Chondrocyte (in vitro differentiated cells): ENCODE data around the gene NFKBIE. TPM values are rescaled to one million over a fixed set of nuclear protein-coding genes. Genes with fewer than 3 reads are reported as not detected.
A peak's percentile ranks its signal among the peaks of the same experiment; 100 is the strongest.

ENCODE experiments used
- DNase-seq: peaks from one replicate; pipeline ENCODE4 v3.0.0; 2021; ENCODE audit warnings: mixed read lengths, low spot score
- H3K27ac Mint-ChIP-seq: one replicate; pipeline ENCODE4 v1.8.0; 2021; ENCODE audit warnings: mild to moderate bottlenecking, moderate library complexity, mixed read lengths; ENCODE audit not compliant: unreplicated experiment
- H3K27me3 Mint-ChIP-seq: 2 replicates; pipeline ENCODE4 v1.8.0; 2021; ENCODE audit warnings: low read depth, mixed read lengths
- H3K36me3 Mint-ChIP-seq: 2 replicates; pipeline ENCODE4 v1.8.0; 2021; ENCODE audit warnings: low read depth, mixed read lengths
- H3K4me1 Mint-ChIP-seq: 2 replicates; pipeline ENCODE4 v1.8.0; 2021; ENCODE audit warnings: low read depth, mild to moderate bottlenecking, mixed read lengths
- H3K4me3 Mint-ChIP-seq: one replicate; pipeline ENCODE4 v1.8.0; 2021; ENCODE audit warnings: mild to moderate bottlenecking, moderate library complexity, mixed read lengths; ENCODE audit not compliant: unreplicated experiment
- H3K9me3 Mint-ChIP-seq: 2 replicates; pipeline ENCODE4 v1.8.0; 2021; ENCODE audit warnings: low read depth, mixed read lengths
- CTCF ChIP-seq: fragments of 200-600 bp; sonication (generic); IDR thresholded peaks from 2 replicates; pipeline ENCODE4 v1.5.0; 2021; ENCODE audit warnings: antibody characterized with exemption, mild to moderate bottlenecking, moderate library complexity
- total RNA-seq: library from RNA; stranded (reverse); gene quantifications from 3 replicates; pipeline ENCODE4 v1.2.1, GENCODE V29; 2021

The NFKBIE gene
- total RNA-seq, 1 donor from 2014 or later = 6.2 TPM

- no peaks in the 10 kb centered on the region for H3K9me3 Mint-ChIP-seq
- peaks cover 11% of the 10 kb centered on the region for H3K36me3 Mint-ChIP-seq
These were observed 28.1 kb downstream of the NFKBIE start for GRCh38 chr6:44237021-44237812.

GRCh38 chr6:44235891-44236516, 29.3 kb downstream of the NFKBIE start:
- peaks cover 64% of the 10 kb centered on the region for H3K4me1 Mint-ChIP-seq
- H3K4me3 Mint-ChIP-seq = no peak overlapping the region
- peak overlapping the region; percentile 57 for H3K27ac Mint-ChIP-seq
- no peaks in the 10 kb centered on the region for H3K27me3 Mint-ChIP-seq
- peaks cover 16% of the 10 kb centered on the region for H3K36me3 Mint-ChIP-seq
- no peaks in the 10 kb centered on the region for H3K9me3 Mint-ChIP-seq
- TF ChIP-seq CTCF = no peak
- peak; percentile 36 for DNase-seq

More at GRCh38 chr6:44237021-44237812, 28.1 kb downstream of the NFKBIE start:
- Mint-ChIP-seq H3K4me3 (peak overlapping the region; percentile 80), H3K27ac (peak overlapping the region; percentile 98), H3K27me3 (no peaks in the 10 kb centered on the region), H3K4me1 (peaks cover 62% of the 10 kb centered on the region)
- peak; percentile 98 for DNase-seq
- no peak for TF ChIP-seq CTCF

GRCh38 chr6:44235269-44235668, 30.1 kb downstream of the NFKBIE start:
- DNase-seq = peak; percentile 12
- no peaks in the 10 kb centered on the region for H3K27me3 Mint-ChIP-seq
- H3K9me3 Mint-ChIP-seq = no peaks in the 10 kb centered on the region
- H3K4me1 Mint-ChIP-seq = peaks cover 68% of the 10 kb centered on the region
- peak overlapping the region; percentile 96 for H3K27ac Mint-ChIP-seq
- H3K4me3 Mint-ChIP-seq = no peak overlapping the region
- TF ChIP-seq CTCF = no peak
- peaks cover 20% of the 10 kb centered on the region for H3K36me3 Mint-ChIP-seq

- DNase-seq = peak; percentile 81
- TF ChIP-seq CTCF = peak; percentile 78
- H3K4me3 Mint-ChIP-seq = no peak overlapping the region
- no peaks in the 10 kb centered on the region for H3K9me3 Mint-ChIP-seq
- peaks cover 69% of the 10 kb centered on the region for H3K4me1 Mint-ChIP-seq
- peak overlapping the region; percentile 96 for H3K27ac Mint-ChIP-seq
- H3K27me3 Mint-ChIP-seq = no peaks in the 10 kb centered on the region
- H3K36me3 Mint-ChIP-seq = peaks cover 22% of the 10 kb centered on the region
These were observed 31.0 kb downstream of the NFKBIE start for GRCh38 chr6:44234101-44235025.
